Measurements from ENCODE around the gene STX18. TPM values are rescaled to one million over a fixed set of nuclear protein-coding genes. Genes with fewer than 3 reads are reported as not detected.

The STX18 gene
- total and polyA plus RNA-seq, 2 experiments from 2014 or later: 15.9 to 18.1 TPM

DNA sequence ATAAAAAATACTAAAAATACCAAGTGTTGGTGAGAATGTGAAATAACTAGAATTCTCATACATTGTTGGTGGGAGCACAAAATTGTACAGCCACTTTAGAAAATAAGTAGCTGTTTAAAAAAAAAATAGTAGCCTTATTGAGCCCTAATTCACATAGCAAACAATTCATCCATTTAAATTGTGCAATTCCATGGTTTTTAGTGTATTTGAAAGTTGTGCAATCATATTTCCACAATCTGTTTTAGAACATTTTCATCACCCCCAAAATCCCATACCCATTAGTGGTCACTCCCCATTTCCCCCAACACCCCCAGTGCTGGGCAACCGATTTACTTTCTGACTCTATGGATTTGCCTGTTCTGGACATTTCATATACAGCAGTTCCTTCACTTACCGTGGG is 37.1 kb downstream of the STX18 start:
- H3K4me3 ChIP-seq: no peak overlapping the region
- no peak overlapping the region for H3K27ac ChIP-seq (ENCODE audit: low read depth)
- H3K4me2 ChIP-seq: no peak overlapping the region
- peaks cover 12% of the 10 kb centered on the region; the same call in 1 of the 2 replicates for H3K27me3 ChIP-seq (ENCODE audit: insufficient read depth)
- no peaks in the 10 kb centered on the region for H3K36me3 Mint-ChIP-seq (ENCODE audit: low read depth)
- no peak for DNase-seq (ENCODE audit: low spot score)
- H3K9me3 Mint-ChIP-seq: no peaks in the 10 kb centered on the region
- H3K27me3 Mint-ChIP-seq (ENCODE audit: insufficient read depth, low read depth, poor library complexity): peaks cover 2% of the 10 kb centered on the region
- peaks cover 10% of the 10 kb centered on the region; the same call in 1 of the 2 replicates for H3K4me1 ChIP-seq (ENCODE audit: insufficient read depth)
- H3K79me2 ChIP-seq (replicated peaks; ENCODE audit: insufficient read depth): no peaks in the 10 kb centered on the region; the same call in 1 of the 2 replicates
- H3K36me3 ChIP-seq (ENCODE audit: insufficient read depth): no peaks in the 10 kb centered on the region
- H3K27ac Mint-ChIP-seq: no peak overlapping the region
- no peak for ATAC-seq
- no peaks in the 10 kb centered on the region for H3F3A ChIP-seq (replicated peaks; ENCODE audit: low read depth)
- H4K20me1 ChIP-seq (replicated peaks; ENCODE audit: insufficient read depth): peaks cover 19% of the 10 kb centered on the region
- TF ChIP-seq EZH2 (IDR thresholded peaks at IDR 0.05; ENCODE audit: low read depth, unreplicated experiment) (no peak), JUNB (IDR thresholded peaks at IDR 0.05; ENCODE audit: unreplicated experiment) (no peak), STAT1 (IDR thresholded peaks at IDR 0.05; ENCODE audit: unreplicated experiment) (no peak), ZNF114 (CRISPR knock-in tag; IDR thresholded peaks at IDR 0.05) (no peak), POLR2AphosphoS5 (IDR thresholded peaks at IDR 0.05; ENCODE audit: low read depth) (no peak)
- TF ChIP-seq, protein P1, sequence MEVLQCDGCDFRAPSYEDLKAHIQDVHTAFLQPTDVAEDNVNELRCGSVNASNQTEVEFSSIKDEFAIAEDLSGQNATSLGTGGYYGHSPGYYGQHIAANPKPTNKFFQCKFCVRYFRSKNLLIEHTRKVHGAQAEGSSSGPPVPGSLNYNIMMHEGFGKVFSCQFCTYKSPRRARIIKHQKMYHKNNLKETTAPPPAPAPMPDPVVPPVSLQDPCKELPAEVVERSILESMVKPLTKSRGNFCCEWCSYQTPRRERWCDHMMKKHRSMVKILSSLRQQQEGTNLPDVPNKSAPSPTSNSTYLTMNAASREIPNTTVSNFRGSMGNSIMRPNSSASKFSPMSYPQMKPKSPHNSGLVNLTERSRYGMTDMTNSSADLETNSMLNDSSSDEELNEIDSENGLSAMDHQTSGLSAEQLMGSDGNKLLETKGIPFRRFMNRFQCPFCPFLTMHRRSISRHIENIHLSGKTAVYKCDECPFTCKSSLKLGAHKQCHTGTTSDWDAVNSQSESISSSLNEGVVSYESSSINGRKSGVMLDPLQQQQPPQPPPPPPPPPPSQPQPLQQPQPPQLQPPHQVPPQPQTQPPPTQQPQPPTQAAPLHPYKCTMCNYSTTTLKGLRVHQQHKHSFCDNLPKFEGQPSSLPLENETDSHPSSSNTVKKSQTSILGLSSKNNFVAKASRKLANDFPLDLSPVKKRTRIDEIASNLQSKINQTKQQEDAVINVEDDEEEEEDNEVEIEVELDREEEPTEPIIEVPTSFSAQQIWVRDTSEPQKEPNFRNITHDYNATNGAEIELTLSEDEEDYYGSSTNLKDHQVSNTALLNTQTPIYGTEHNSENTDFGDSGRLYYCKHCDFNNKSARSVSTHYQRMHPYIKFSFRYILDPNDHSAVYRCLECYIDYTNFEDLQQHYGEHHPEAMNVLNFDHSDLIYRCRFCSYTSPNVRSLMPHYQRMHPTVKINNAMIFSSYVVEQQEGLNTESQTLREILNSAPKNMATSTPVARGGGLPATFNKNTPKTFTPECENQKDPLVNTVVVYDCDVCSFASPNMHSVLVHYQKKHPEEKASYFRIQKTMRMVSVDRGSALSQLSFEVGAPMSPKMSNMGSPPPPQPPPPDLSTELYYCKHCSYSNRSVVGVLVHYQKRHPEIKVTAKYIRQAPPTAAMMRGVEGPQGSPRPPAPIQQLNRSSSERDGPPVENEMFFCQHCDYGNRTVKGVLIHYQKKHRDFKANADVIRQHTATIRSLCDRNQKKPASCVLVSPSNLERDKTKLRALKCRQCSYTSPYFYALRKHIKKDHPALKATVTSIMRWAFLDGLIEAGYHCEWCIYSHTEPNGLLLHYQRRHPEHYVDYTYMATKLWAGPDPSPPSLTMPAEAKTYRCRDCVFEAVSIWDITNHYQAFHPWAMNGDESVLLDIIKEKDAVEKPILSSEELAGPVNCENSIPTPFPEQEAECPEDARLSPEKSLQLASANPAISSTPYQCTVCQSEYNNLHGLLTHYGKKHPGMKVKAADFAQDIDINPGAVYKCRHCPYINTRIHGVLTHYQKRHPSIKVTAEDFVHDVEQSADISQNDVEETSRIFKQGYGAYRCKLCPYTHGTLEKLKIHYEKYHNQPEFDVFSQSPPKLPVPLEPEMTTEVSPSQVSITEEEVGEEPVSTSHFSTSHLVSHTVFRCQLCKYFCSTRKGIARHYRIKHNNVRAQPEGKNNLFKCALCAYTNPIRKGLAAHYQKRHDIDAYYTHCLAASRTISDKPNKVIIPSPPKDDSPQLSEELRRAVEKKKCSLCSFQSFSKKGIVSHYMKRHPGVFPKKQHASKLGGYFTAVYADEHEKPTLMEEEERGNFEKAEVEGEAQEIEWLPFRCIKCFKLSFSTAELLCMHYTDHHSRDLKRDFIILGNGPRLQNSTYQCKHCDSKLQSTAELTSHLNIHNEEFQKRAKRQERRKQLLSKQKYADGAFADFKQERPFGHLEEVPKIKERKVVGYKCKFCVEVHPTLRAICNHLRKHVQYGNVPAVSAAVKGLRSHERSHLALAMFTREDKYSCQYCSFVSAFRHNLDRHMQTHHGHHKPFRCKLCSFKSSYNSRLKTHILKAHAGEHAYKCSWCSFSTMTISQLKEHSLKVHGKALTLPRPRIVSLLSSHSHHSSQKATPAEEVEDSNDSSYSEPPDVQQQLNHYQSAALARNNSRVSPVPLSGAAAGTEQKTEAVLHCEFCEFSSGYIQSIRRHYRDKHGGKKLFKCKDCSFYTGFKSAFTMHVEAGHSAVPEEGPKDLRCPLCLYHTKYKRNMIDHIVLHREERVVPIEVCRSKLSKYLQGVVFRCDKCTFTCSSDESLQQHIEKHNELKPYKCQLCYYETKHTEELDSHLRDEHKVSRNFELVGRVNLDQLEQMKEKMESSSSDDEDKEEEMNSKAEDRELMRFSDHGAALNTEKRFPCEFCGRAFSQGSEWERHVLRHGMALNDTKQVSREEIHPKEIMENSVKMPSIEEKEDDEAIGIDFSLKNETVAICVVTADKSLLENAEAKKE (CRISPR knock-in tag; IDR thresholded peaks at IDR 0.05): no peak
- no peak overlapping the region for H2AFZ ChIP-seq
- H3K4me3 Mint-ChIP-seq: no peak overlapping the region
- peaks cover 13% of the 10 kb centered on the region for H3K4me1 Mint-ChIP-seq
- H3K9me2 ChIP-seq (ENCODE audit: insufficient read depth): no peaks in the 10 kb centered on the region
